RWPE1 (cell line): ENCODE data around the gene MYOM3.

Experiments used
- CTCF ChIA-PET: fragments of 350-600 bp; sonication (Branson Sonifier 250); formaldehyde crosslinking; extraction: SDS; loops from one replicate; lab custom pipeline; 2021; lab: Yijun Ruan, JAX
- POLR2A ChIA-PET: fragments of 400-600 bp; formaldehyde crosslinking; extraction: SDS; loops from one replicate; lab custom pipeline; 2020; ENCODE audit warnings: antibody characterized with exemption; ENCODE audit not compliant: low non-redundant PET; lab: Yijun Ruan, JAX
- DNase-seq: peaks from one replicate; pipeline ENCODE4 v3.0.0; 2012; ENCODE audit warnings: low spot score
- H3K27ac ChIP-seq: fragments of 450-650 bp; 2 replicates; pipeline ENCODE4 v1.5.1; 2017
- TF ChIP-seq, protein P1 (sequence below): fragments of 450-650 bp; conservative IDR thresholded peaks from 2 replicates; pipeline ENCODE4 v1.5.1; 2017; ENCODE audit warnings: low read depth, mild to moderate bottlenecking

Gene MYOM3

DNA sequence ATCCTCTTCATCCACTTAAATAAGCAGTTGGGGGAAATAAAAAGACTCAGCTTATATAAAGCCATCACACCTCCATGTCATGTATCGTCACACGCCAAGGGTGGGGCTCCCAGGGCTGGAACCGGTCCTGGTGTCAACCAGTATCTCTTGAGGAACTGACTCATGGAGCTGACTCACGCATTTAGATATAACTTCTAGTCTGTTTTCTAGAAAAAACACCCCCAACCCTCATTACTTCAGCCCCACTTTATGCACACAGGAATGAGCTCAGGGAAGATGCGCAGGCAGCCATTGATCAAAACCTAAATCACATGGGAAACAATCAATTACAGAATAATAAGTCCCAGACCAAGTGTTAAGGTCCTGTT is 37.9 kb upstream of the MYOM3 start:
- CTCF ChIA-PET, result interaction anchor here (0.5 to 2.3 kb wide), 23 partner anchors 9 to 543 kb away, joined by 3 to 28 read pairs (median 5); partner anchors contain the start of genes IFNLR1, MYOM3 and NIPAL3
- peak; percentile 81 for DNase-seq

DNA sequence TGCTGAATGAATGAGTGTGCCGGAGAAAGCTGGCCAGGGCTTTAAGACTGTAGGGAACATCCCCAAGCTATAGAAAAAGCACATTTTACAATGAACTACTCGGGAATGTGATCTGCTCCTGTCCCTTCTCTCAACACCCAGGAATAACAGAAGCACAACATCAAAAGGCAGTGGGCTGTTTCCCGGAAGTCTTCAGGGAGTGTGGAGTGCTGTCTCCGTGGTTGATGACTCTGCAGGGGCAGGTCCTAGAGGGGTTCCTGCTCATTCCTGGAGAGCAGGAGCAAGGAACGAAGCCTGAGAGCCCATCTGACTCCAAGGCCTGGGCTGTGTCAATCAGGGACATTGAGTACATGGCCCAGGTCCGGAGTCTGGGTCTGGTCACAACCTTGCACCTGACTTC is 35.9 kb upstream of the MYOM3 start:
- DNase-seq, result no peak
- ChIA-PET CTCF (interaction anchor here (0.6 to 0.7 kb wide), 2 partner anchors 11 to 244 kb away, joined by 3 to 4 read pairs; no protein-coding TSS in a partner anchor), POLR2A (no interaction called here)
- TF ChIP-seq, protein P1, sequence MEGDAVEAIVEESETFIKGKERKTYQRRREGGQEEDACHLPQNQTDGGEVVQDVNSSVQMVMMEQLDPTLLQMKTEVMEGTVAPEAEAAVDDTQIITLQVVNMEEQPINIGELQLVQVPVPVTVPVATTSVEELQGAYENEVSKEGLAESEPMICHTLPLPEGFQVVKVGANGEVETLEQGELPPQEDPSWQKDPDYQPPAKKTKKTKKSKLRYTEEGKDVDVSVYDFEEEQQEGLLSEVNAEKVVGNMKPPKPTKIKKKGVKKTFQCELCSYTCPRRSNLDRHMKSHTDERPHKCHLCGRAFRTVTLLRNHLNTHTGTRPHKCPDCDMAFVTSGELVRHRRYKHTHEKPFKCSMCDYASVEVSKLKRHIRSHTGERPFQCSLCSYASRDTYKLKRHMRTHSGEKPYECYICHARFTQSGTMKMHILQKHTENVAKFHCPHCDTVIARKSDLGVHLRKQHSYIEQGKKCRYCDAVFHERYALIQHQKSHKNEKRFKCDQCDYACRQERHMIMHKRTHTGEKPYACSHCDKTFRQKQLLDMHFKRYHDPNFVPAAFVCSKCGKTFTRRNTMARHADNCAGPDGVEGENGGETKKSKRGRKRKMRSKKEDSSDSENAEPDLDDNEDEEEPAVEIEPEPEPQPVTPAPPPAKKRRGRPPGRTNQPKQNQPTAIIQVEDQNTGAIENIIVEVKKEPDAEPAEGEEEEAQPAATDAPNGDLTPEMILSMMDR, result no peak
- no peak overlapping the region for H3K27ac ChIP-seq

More for the DNA sequence above, 37.9 kb upstream of the MYOM3 start:
- TF ChIP-seq, protein P1, result no peak
- peak overlapping the region; percentile 89 for H3K27ac ChIP-seq
- POLR2A ChIA-PET, result interaction anchor here (0.7 kb wide), 1 partner anchor 36 kb away, joined by 7 read pairs; no protein-coding TSS in a partner anchor

DNA sequence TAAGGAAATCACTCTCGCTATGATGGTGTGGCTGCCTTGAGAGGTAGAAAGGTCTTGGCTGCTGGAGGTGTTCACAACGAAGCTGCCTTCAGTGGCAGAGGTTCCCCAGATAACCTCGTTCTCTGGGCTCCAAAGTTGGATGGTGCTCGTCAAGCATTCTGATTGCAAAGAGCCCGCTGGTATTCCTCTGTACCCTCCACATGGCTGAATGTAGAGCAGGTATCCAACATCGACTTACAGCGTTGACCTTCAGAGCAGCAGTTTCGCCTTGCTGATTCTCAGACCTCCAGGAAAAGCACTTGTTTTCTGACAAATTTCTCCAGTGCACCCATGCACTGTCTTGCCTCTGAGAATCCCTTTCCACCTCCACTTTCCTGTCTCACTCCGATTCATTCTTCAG is 35.3 kb upstream of the MYOM3 start:
- POLR2A ChIA-PET, result no interaction called here
- no peak for DNase-seq
- no peak overlapping the region for H3K27ac ChIP-seq
- CTCF ChIA-PET, result no interaction called here
- TF ChIP-seq, protein P1, result no peak

DNA sequence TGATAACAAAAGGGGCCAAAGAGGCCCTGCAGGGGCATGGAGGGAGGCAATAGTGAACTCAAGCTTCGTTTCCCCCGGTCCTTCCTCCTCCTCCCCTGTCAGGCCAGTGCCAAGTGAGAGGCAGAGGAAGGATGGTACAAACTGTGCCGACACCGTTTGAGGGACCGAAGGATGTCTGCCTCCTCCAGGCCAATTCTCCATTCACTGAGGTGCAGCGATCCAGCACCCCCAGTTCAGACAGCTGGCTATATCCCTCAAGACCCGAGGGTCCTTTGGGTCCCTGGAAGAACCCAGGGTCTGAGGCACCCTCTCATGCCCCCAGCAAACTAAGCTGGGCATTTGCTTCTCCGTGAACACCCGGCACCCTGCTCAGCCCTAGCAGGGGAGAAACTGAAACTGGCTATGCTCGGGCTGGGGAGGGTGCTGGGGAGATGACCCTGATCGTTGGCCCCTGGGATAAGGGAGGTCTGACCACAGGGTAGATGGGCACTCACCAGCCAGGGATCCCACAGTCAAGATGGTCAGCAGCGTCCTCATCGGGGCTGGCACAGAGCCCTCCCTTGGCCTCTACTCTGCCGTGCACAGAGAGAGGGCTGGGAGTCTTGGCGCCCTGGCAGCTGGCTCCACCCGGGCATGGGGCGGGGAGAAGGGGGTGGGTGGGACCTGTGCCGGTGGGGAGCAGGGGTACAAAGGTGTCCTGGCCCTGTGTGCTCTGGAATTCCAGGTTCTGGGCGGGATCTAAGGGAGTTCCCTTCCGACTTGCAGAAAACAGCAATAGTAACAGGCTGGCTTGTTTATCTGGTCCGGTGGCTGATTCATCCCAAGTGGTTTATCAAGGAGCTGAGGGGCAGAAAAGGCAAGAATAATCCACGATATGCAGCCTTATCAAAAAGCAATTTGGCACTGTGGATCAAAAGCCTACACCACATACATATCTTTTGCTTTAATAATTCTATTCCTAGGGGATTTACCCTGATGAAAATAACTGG is 30.9 kb upstream of the MYOM3 start, which contains the start of gene IL22RA1:
Gene IL22RA1 (minus strand): TSS at position 595 of the 989 bp plus-strand sequence. CDS start 58 bp downstream, at position 537.
- TF ChIP-seq, protein P1, result no peak
- ChIA-PET CTCF (interaction anchor here (0.5 to 1.5 kb wide), 3 partner anchors 45 to 248 kb away, joined by 3 to 8 read pairs (median 3); no protein-coding TSS in a partner anchor), POLR2A (no interaction called here)
- peak; percentile 84 for DNase-seq
- peak within 1 kb of the TSS; percentile 80 for H3K27ac ChIP-seq

DNA sequence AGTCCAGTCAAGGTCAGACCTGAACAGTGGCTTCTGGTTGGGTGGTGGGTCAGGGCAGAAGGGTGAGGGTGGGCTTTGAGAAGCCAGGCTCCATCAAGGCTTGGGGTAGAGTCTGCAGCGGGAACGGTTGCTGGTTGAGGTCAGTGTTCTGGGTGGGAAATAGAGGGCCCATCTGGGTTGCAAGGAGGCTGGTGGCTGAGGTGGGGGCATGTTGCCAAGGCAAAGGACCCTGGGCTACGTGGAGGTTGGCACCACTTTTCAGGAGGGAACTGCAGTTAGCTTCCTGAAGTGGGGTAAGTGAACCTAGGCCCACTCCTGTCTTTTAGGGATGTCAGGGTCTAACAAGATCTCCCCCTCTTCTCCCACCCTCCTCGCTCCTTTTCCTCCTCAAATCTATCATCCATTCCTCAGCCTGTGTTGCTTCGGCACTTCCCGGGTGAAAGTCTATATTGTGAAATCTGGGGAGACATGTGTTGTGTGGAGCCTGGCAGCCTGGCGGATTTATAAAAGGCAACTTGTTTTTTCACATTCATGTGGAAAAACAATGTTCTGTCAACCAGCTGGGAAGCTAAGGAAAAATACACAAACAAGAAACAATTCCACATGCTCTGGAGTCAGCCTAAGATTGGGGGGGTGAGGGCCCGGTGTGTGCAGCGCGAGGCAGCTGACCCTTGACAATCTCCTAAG is 29.5 kb upstream of the MYOM3 start:
- TF ChIP-seq, protein P1, result no peak
- CTCF ChIA-PET, result interaction anchor here (0.6 to 1.5 kb wide), 2 partner anchors 12 to 249 kb away, joined by 3 to 8 read pairs; no protein-coding TSS in a partner anchor
- POLR2A ChIA-PET, result no interaction called here

DNA sequence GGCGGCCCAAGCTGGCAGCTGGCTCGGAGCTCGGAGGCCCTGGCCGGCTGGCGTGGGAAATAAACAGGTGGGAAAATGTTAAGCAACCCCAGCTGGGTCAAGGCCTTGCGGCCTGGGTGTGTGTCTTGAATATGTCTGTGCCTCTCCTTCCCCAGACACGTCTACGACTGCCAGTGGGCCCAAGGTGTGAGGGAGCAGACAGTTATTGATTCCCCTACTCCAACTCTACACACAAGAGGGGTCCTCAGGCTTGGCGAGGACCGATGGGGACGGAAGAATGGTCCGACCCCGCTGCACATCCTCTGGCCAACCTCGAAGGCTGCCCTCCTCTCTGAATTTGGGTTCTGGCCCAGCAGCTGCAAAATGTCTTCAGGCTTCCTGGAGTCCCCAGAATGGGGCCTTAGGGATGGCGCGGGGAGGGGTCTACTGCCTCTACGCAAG is 28.8 kb upstream of the MYOM3 start:
- TF ChIP-seq, protein P1, result no peak
- POLR2A ChIA-PET, result no interaction called here
- no peak for DNase-seq
- CTCF ChIA-PET, result interaction anchor here (1.5 kb wide), 1 partner anchor 250 kb away, joined by 8 read pairs; no protein-coding TSS in a partner anchor
- no peak overlapping the region for H3K27ac ChIP-seq

More for the DNA sequence above, 29.5 kb upstream of the MYOM3 start:
- no peak for DNase-seq
- no peak overlapping the region for H3K27ac ChIP-seq
